K562 (cell line): ENCODE results near the gene TLE7. TPM values are rescaled to one million over a fixed set of nuclear protein-coding genes. Genes with fewer than 3 reads are reported as not detected.

ENCODE experiments used
- ATF7 ChIP-seq: fragments of 450-650 bp; IDR thresholded peaks from 2 replicates; pipeline ENCODE4 v1.7.1; 2014; ENCODE audit warnings: mild to moderate bottlenecking, moderate library complexity
- CSDE1 ChIP-seq, 2 experiments: fragments of 450-650 bp; IDR thresholded peaks; 2 replicates each; pipeline ENCODE4 v1.6.1; 2016; ENCODE audit warnings: mild to moderate bottlenecking in 1 of 2
- EGR1 ChIP-seq: fragments of 450-650 bp; conservative IDR thresholded peaks from 2 replicates; pipeline ENCODE4 v1.6.1; 2017; ENCODE audit warnings: mild to moderate bottlenecking
- NFIC ChIP-seq: fragments of 450-650 bp; IDR thresholded peaks from 2 replicates; pipeline ENCODE4 v1.6.1; 2017; ENCODE audit warnings: mild to moderate bottlenecking, inconsistent platforms
- POLR2G ChIP-seq: fragments of 200-400 bp; formaldehyde crosslinking; IDR thresholded peaks from 2 replicates; pipeline ENCODE4 v1.6.1; 2017; ENCODE audit warnings: low read depth, mild to moderate bottlenecking, antibody characterized with exemption, low read length, moderate library complexity
- SMARCA4 ChIP-seq: fragments of 450-650 bp; IDR thresholded peaks from 2 replicates; pipeline ENCODE4 v1.6.1; 2016
- ZNF764 ChIP-seq: fragments of 250-450 bp; sonication (Bioruptor Pico); IDR thresholded peaks from 2 replicates; pipeline ENCODE4 v1.4.0; 2020; ENCODE audit warnings: low read depth, mild to moderate bottlenecking, moderate library complexity
- polyA plus RNA-seq, 8 experiments: library from polyadenylated mRNA; depleted of rRNA in 4 of 8; stranded (reverse) in 5 of 8; unstranded in 3 of 8; fragments of >200 nt; fragmentation: Nextera tagmentation in 2 of 8; fragmentation: Illumina TruSeq in 1 of 8; extraction: Ambion mirVana in 2 of 8; extraction: Trizol in 1 of 8; gene quantifications; 2 replicates each; pipeline versions ENCODE4 v1.2.1 to v1.2.3, GENCODE V29; 2011 to 2014; ENCODE audit warnings: inconsistent platforms in 1 of 8, missing spikeins in 1 of 8
- total RNA-seq, 7 experiments: library from RNA; depleted of rRNA in 6 of 7; stranded (reverse); fragments of >200 nt in 6 of 7; fragmentation: Illumina TruSeq in 2 of 7; extraction: Trizol in 2 of 7; gene quantifications; 2 replicates each; pipeline versions ENCODE4 v1.2.1 to v1.2.3, GENCODE V29; 2011 to 2021; ENCODE audit warnings: low replicate concordance in 1 of 7
- TF ChIP-seq, protein P1 (sequence below): fragments of 250-450 bp; sonication (Bioruptor Pico); IDR thresholded peaks from 2 replicates; pipeline ENCODE4 v1.5.0; 2021; ENCODE audit warnings: mild to moderate bottlenecking, moderate library complexity
- TF ChIP-seq, protein P2 (sequence below), 2 experiments: fragments of 450-650 bp; conservative IDR thresholded peaks; 2 replicates each; pipeline ENCODE4 v1.6.1; 2017; ENCODE audit warnings: mild to moderate bottlenecking in 2 of 2, moderate library complexity in 2 of 2
- TF ChIP-seq, protein P3 (sequence below): fragments of 450-650 bp; IDR thresholded peaks from 2 replicates; pipeline ENCODE4 v1.6.1; 2017; ENCODE audit warnings: antibody characterized with exemption
- TF ChIP-seq, protein P4 (sequence below): sonication (generic); IDR thresholded peaks from 2 replicates; pipeline ENCODE4 v1.6.1; 2016
- TF ChIP-seq, protein P5 (sequence below): sonication (generic); formaldehyde crosslinking; IDR thresholded peaks from 2 replicates; pipeline ENCODE4 v1.4.0; 2020; ENCODE audit warnings: mild to moderate bottlenecking, missing genetic modification reagents
- TF ChIP-seq, protein P6 (sequence below): fragments of 200-800 bp; sonication (Bioruptor generic); IDR thresholded peaks from 2 replicates; pipeline ENCODE4 v1.6.1; 2016; ENCODE audit warnings: missing genetic modification characterization, missing compliant biosample characterization

The TLE7 gene
- total and polyA plus RNA-seq, 9 of the 15 experiments (the other 6 are each of a cell fraction or from before 2014, with no cell fraction given), result not detected

DNA sequence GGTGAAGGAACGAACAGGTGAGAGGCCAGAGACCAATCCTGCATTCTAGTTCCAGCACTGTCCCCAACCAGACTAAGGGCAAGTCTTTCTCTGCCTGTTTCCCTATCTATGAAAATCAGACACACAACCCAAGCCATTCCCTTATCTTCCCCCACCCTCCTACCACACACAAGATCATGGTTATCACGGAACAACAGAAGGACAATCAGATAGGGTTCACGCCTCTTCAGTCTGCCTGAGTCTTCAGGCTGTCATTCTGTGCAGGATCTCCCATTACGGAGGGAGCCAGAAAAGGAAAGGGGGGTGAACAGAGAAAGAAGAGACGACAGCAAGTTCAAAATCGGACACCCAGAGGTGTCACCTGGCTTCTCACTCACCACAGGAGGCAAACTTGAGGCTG, 11.1 kb downstream of the TLE7 start (continued):
- TF ChIP-seq, protein P1, sequence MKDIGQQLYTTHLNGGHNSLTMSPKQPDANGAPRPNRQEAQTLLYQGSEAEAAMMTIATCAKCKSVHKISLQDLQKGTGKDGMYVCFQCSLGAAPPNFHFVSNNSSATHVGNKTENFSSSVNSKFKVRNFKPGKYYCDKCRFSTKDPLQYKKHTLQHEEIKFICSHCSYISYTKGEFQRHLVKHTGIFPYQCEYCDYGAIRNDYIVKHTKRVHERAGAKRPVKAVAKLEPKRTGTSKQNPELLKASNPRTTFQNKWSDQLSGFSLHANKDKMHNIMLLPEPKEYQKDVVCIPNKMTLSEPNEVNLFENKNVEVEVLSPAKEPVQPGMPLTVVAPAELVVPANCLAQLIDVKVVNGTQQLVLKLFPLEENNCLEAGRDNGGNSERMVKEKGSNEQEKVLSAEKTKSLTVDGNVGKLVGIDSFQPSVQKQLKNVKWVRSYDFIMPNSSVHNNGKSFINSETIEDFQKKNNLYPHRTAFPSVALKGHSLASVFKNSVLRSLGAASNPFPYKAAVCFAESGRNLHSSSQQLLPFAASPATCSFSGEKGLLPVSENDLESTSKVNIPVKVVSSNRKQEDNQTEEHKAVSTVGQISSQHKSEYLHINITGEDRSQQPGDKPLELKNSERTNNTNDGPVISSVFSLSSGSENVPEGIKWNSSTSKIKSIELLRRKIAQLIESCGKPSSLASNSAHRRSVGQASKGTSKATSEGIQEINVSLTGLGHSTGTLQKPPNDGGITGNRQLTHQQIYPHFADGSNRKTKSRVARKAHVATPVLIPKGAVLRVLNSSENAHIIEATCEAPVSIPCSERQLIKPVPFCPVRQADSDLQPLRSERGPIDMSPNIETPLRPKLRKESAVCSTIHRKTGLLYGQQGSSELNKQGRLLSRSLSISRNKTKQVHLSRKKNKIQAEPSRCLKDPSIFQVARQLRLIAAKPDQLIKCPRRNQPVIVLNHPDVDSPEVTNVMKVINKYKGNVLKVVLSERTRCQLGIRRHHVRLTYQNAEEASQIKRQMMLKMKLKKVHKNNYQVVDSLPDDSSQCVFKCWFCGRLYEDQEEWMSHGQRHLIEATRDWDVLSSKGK (CRISPR knock-in tag), result no peak
- TF ChIP-seq, protein P2, sequence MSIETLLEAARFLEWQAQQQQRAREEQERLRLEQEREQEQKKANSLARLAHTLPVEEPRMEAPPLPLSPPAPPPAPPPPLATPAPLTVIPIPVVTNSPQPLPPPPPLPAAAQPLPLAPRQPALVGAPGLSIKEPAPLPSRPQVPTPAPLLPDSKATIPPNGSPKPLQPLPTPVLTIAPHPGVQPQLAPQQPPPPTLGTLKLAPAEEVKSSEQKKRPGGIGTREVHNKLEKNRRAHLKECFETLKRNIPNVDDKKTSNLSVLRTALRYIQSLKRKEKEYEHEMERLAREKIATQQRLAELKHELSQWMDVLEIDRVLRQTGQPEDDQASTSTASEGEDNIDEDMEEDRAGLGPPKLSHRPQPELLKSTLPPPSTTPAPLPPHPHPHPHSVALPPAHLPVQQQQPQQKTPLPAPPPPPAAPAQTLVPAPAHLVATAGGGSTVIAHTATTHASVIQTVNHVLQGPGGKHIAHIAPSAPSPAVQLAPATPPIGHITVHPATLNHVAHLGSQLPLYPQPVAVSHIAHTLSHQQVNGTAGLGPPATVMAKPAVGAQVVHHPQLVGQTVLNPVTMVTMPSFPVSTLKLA (conservative IDR thresholded peaks at IDR 0.05), result peak in 1 of 2 experiments; percentile 32; a peak in 1 of 4 replicates
- TF ChIP-seq ATF7 (peak; percentile 43; the same call in 1 of the 2 replicates), SMARCA4 (peak; percentile 95), ZNF764 (CRISPR knock-in tag) (no peak), POLR2G (no peak), EGR1 (peak; percentile 51), NFIC (peak; percentile 83), CSDE1 (IDR thresholded peaks at IDR 0.05) (no peak)
- TF ChIP-seq, protein P3, sequence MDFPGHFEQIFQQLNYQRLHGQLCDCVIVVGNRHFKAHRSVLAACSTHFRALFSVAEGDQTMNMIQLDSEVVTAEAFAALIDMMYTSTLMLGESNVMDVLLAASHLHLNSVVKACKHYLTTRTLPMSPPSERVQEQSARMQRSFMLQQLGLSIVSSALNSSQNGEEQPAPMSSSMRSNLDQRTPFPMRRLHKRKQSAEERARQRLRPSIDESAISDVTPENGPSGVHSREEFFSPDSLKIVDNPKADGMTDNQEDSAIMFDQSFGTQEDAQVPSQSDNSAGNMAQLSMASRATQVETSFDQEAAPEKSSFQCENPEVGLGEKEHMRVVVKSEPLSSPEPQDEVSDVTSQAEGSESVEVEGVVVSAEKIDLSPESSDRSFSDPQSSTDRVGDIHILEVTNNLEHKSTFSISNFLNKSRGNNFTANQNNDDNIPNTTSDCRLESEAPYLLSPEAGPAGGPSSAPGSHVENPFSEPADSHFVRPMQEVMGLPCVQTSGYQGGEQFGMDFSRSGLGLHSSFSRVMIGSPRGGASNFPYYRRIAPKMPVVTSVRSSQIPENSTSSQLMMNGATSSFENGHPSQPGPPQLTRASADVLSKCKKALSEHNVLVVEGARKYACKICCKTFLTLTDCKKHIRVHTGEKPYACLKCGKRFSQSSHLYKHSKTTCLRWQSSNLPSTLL, result no peak
- TF ChIP-seq, protein P4, sequence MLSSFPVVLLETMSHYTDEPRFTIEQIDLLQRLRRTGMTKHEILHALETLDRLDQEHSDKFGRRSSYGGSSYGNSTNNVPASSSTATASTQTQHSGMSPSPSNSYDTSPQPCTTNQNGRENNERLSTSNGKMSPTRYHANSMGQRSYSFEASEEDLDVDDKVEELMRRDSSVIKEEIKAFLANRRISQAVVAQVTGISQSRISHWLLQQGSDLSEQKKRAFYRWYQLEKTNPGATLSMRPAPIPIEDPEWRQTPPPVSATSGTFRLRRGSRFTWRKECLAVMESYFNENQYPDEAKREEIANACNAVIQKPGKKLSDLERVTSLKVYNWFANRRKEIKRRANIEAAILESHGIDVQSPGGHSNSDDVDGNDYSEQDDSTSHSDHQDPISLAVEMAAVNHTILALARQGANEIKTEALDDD, result peak; percentile 46; the same call in 1 of the 2 replicates
- TF ChIP-seq, protein P5, sequence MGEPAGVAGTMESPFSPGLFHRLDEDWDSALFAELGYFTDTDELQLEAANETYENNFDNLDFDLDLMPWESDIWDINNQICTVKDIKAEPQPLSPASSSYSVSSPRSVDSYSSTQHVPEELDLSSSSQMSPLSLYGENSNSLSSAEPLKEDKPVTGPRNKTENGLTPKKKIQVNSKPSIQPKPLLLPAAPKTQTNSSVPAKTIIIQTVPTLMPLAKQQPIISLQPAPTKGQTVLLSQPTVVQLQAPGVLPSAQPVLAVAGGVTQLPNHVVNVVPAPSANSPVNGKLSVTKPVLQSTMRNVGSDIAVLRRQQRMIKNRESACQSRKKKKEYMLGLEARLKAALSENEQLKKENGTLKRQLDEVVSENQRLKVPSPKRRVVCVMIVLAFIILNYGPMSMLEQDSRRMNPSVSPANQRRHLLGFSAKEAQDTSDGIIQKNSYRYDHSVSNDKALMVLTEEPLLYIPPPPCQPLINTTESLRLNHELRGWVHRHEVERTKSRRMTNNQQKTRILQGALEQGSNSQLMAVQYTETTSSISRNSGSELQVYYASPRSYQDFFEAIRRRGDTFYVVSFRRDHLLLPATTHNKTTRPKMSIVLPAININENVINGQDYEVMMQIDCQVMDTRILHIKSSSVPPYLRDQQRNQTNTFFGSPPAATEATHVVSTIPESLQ (CRISPR knock-in tag), result no peak
- TF ChIP-seq, protein P6, sequence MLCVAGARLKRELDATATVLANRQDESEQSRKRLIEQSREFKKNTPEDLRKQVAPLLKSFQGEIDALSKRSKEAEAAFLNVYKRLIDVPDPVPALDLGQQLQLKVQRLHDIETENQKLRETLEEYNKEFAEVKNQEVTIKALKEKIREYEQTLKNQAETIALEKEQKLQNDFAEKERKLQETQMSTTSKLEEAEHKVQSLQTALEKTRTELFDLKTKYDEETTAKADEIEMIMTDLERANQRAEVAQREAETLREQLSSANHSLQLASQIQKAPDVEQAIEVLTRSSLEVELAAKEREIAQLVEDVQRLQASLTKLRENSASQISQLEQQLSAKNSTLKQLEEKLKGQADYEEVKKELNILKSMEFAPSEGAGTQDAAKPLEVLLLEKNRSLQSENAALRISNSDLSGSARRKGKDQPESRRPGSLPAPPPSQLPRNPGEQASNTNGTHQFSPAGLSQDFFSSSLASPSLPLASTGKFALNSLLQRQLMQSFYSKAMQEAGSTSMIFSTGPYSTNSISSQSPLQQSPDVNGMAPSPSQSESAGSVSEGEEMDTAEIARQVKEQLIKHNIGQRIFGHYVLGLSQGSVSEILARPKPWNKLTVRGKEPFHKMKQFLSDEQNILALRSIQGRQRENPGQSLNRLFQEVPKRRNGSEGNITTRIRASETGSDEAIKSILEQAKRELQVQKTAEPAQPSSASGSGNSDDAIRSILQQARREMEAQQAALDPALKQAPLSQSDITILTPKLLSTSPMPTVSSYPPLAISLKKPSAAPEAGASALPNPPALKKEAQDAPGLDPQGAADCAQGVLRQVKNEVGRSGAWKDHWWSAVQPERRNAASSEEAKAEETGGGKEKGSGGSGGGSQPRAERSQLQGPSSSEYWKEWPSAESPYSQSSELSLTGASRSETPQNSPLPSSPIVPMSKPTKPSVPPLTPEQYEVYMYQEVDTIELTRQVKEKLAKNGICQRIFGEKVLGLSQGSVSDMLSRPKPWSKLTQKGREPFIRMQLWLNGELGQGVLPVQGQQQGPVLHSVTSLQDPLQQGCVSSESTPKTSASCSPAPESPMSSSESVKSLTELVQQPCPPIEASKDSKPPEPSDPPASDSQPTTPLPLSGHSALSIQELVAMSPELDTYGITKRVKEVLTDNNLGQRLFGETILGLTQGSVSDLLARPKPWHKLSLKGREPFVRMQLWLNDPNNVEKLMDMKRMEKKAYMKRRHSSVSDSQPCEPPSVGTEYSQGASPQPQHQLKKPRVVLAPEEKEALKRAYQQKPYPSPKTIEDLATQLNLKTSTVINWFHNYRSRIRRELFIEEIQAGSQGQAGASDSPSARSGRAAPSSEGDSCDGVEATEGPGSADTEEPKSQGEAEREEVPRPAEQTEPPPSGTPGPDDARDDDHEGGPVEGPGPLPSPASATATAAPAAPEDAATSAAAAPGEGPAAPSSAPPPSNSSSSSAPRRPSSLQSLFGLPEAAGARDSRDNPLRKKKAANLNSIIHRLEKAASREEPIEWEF (CRISPR knock-in tag), result no peak
